ENCODE measurements around the gene WFDC5.
"Not testable (repeated sequence)": the region's sequence is repeated elsewhere in the genome, so short reads cannot be mapped to it uniquely, and the experiment has no call there.

Gene WFDC5

GRCh38 chr20:45114465-45115385 is at the start of gene WFDC5:
TSS of gene WFDC5 (minus strand) at chr20:45115174. CDS start at chr20:45115083, 91 bp downstream.
- no peak for DNase-seq (ENCODE audit: low read depth)

GRCh38 chr20:45163083-45163803 is 48.3 kb upstream of the WFDC5 start:
- DNase-seq (ENCODE audit: low read depth) = no peak

- DNase-seq (ENCODE audit: low read depth) = no peak
These were observed 43.0 kb upstream of the WFDC5 start for GRCh38 chr20:45157962-45158361.

GRCh38 chr20:45156713-45157112 is 41.7 kb upstream of the WFDC5 start:
- DNase-seq (ENCODE audit: low read depth) = no peak

- not testable (repeated sequence) for DNase-seq (ENCODE audit: low read depth)
These were observed 39.8 kb upstream of the WFDC5 start for GRCh38 chr20:45154794-45155193.

- DNase-seq (ENCODE audit: low read depth) = no peak
These were observed 39.2 kb upstream of the WFDC5 start for GRCh38 chr20:45154183-45154582.

- no peak for DNase-seq (ENCODE audit: low read depth)
These were observed 38.8 kb upstream of the WFDC5 start for GRCh38 chr20:45153752-45154151.

GRCh38 chr20:45153147-45153546 is 38.2 kb upstream of the WFDC5 start:
- no peak for DNase-seq (ENCODE audit: low read depth)

- no peak for DNase-seq (ENCODE audit: low read depth)
These were observed 37.4 kb upstream of the WFDC5 start for GRCh38 chr20:45152405-45152804.

- no peak for DNase-seq (ENCODE audit: low read depth)
These were observed 34.1 kb upstream of the WFDC5 start for GRCh38 chr20:45149062-45149461.

GRCh38 chr20:45140836-45141235 is 25.9 kb upstream of the WFDC5 start:
- DNase-seq (ENCODE audit: low read depth) = no peak

- DNase-seq (ENCODE audit: low read depth) = not testable (repeated sequence)
These were observed 24.9 kb upstream of the WFDC5 start for GRCh38 chr20:45139733-45140375.

GRCh38 chr20:45138561-45139300 is 23.8 kb upstream of the WFDC5 start:
- DNase-seq (ENCODE audit: low read depth) = no peak

- no peak for DNase-seq (ENCODE audit: low read depth)
These were observed 21.9 kb upstream of the WFDC5 start for GRCh38 chr20:45136911-45137310.

- no peak for DNase-seq (ENCODE audit: low read depth)
These were observed 13.1 kb upstream of the WFDC5 start for GRCh38 chr20:45128099-45128498.

GRCh38 chr20:45124365-45124764 is 9.4 kb upstream of the WFDC5 start, which contains the start of gene WFDC12:
TSS of gene WFDC12 (minus strand) at chr20:45124465. CDS start at chr20:45124447, 18 bp downstream.
- no peak for DNase-seq (ENCODE audit: low read depth)

- no peak for DNase-seq (ENCODE audit: low read depth)
These were observed 6.4 kb upstream of the WFDC5 start for GRCh38 chr20:45121388-45121787.

- no peak for DNase-seq (ENCODE audit: low read depth)
These were observed 4.7 kb upstream of the WFDC5 start for GRCh38 chr20:45119556-45120266.

- no peak for DNase-seq (ENCODE audit: low read depth)
These were observed 3.1 kb upstream of the WFDC5 start for GRCh38 chr20:45118028-45118427.

- no peak for DNase-seq (ENCODE audit: low read depth)
These were observed 2.6 kb upstream of the WFDC5 start for GRCh38 chr20:45117581-45117980.

- no peak for DNase-seq (ENCODE audit: low read depth)
These were observed 855 bp upstream of the WFDC5 start for GRCh38 chr20:45115829-45116228.
